Lung (tissue), 12 donors: ENCODE data around the gene ZNF526. TPM values are rescaled to one million over a fixed set of nuclear protein-coding genes. Genes with fewer than 3 reads are reported as not detected.
A peak's percentile ranks its signal among the peaks of the same experiment; 100 is the strongest.

ENCODE experiments used
- ATAC-seq: fragments of 200-7000 bp; cut with Tn5 transposase; one replicate; pipeline ENCODE4 v1.9.1; 2020; ENCODE audit warnings: moderate number of reproducible peaks; ENCODE audit not compliant: insufficient read depth, low FRiP score
- DNase-seq, 3 donors: peaks; one replicate each; pipeline ENCODE4 v3.0.0-alpha.2; 2013 to 2017
- H3K27ac ChIP-seq, 2 donors: one replicate each; pipeline ENCODE4 v1.5.1; 2013; ENCODE audit warnings: mild to moderate bottlenecking in 2 of 2, moderate library complexity in 2 of 2, control low read depth in 1 of 2, inconsistent platforms in 1 of 2, low read depth in 1 of 2, low read length in 1 of 2
- H3K27me3 ChIP-seq, 3 donors: one replicate each; pipeline ENCODE4 v1.5.1; 2013; ENCODE audit warnings: low read length in 2 of 3; ENCODE audit not compliant: control insufficient read depth in 3 of 3, insufficient read depth in 3 of 3
- H3K36me3 ChIP-seq, 4 donors: one replicate each; pipeline ENCODE4 v1.5.1; 2013; ENCODE audit warnings: low read length in 4 of 4, mild to moderate bottlenecking in 1 of 4, moderate library complexity in 1 of 4; ENCODE audit not compliant: control insufficient read depth in 4 of 4, insufficient read depth in 4 of 4
- H3K4me1 ChIP-seq, 5 donors: one replicate each; pipeline ENCODE4 v1.5.1; 2013; ENCODE audit warnings: low read length in 5 of 5, mild to moderate bottlenecking in 2 of 5, moderate library complexity in 1 of 5; ENCODE audit not compliant: control insufficient read depth in 5 of 5, insufficient read depth in 5 of 5
- H3K4me3 ChIP-seq: one replicate; pipeline ENCODE4 v1.5.1; 2013; ENCODE audit warnings: mild to moderate bottlenecking, control low read depth, moderate library complexity
- H3K9ac ChIP-seq, 2 donors: one replicate each; pipeline ENCODE4 v1.5.1; 2013; ENCODE audit warnings: low read length in 2 of 2, control low read depth in 1 of 2; ENCODE audit not compliant: insufficient read depth in 1 of 2
- H3K9me3 ChIP-seq, 4 donors: one replicate each; pipeline ENCODE4 v1.5.1; 2013; ENCODE audit warnings: low read length in 3 of 4, mild to moderate bottlenecking in 1 of 4, moderate library complexity in 1 of 4; ENCODE audit not compliant: control insufficient read depth in 4 of 4, insufficient read depth in 3 of 4
- CTCF ChIP-seq: IDR thresholded peaks from 2 replicates; pipeline ENCODE4 v1.5.1; 2012; ENCODE audit warnings: mild to moderate bottlenecking; ENCODE audit errors: control extremely low read depth, extremely low read depth
- WGBS, 2 donors: extraction: QIAGEN DNeasy Blood & Tissue Kit; methylation state at CpG; one replicate each; pipeline ENCODE4 v1.1.7; 2013; 5-methylcytosine and 5-hydroxymethylcytosine counted together
- polyA plus RNA-seq, 2 donors: library from polyadenylated mRNA; stranded (reverse); fragments of 200-250 nt; gene quantifications; one replicate each; pipeline ENCODE4 v1.2.1, GENCODE V29; 2013
- total RNA-seq, 2 donors: library from RNA; depleted of rRNA in 1 of 2; stranded (reverse); fragments of >200 nt in 1 of 2; gene quantifications; one replicate each; pipeline ENCODE4 v1.2.1, GENCODE V29; 2014 to 2021
- donor health status: control.
- donor health status: control.
- donor health status: Bipolar disorder and iron deficiency.
- donor health status: healthy.
- donor health status: DM: yes; HTN: yes; CAD: no.

Gene ZNF526
- total and polyA plus RNA-seq, 4 donors, result 4.6 to 14.4 (median 5.4) TPM

- WGBS, 2 donors, result 0% methylated on average over 46 of the region's 46 CpGs
- Histone ChIP-seq H3K9me3 (no peaks in the 10 kb centered on the region), H3K9ac (peak overlapping the region; percentile 92 to 96), H3K27ac (peak overlapping the region; percentile 96 to 97), H3K27me3 (no peaks in the 10 kb centered on the region), H3K4me1 (peaks cover 0 to 20% (median 9%) of the 10 kb centered on the region in 5 donors), H3K36me3 (peaks cover 0 to 16% (median 5%) of the 10 kb centered on the region in 4 donors), H3K4me3 (peak overlapping the region; percentile 46)
- peak; percentile 100 for DNase-seq
- TF ChIP-seq CTCF, result no peak
- ATAC-seq, result peak; percentile 80
Observed at GRCh38 chr19:42268142-42268703, 48.1 kb downstream of the ZNF526 start.

- Histone ChIP-seq H3K4me1 (peaks cover 0 to 20% (median 9%) of the 10 kb centered on the region in 5 donors), H3K27ac (peak within 1 kb of the TSS; percentile 96 to 97), H3K9ac (peak within 1 kb of the TSS; percentile 92 to 98), H3K4me3 (peak within 1 kb of the TSS; percentile 72), H3K27me3 (no peaks in the 10 kb centered on the region), H3K36me3 (peaks cover 0 to 23% (median 8%) of the 10 kb centered on the region in 4 donors), H3K9me3 (no peaks in the 10 kb centered on the region)
- ATAC-seq (peak; percentile 87), DNase-seq (peak; percentile 100)
- no peak for TF ChIP-seq CTCF
- 0 to 1% methylated on average over 47 to 52 of the region's 52 CpGs for WGBS, 2 donors
Observed at GRCh38 chr19:42268704-42269477, 48.8 kb downstream of the ZNF526 start, which contains the start of gene CIC. Gene CIC (plus strand): TSS chr19:42269252. CDS start chr19:42271784, 2,532 bp downstream.

GRCh38 chr19:42269478-42270345 is 49.6 kb downstream of the ZNF526 start:
- H3K27ac ChIP-seq, result peak overlapping the region; percentile 87 to 96
- no peak for DNase-seq
- H3K27me3 ChIP-seq, result no peaks in the 10 kb centered on the region
- peak overlapping the region; percentile 72 for H3K4me3 ChIP-seq
- no peaks in the 10 kb centered on the region for H3K9me3 ChIP-seq
- no peak for TF ChIP-seq CTCF
- no peak for ATAC-seq
- H3K4me1 ChIP-seq, result peaks cover 0 to 22% (median 9%) of the 10 kb centered on the region in 5 donors
- peak overlapping the region in 1 of 2 donors; percentile 98 for H3K9ac ChIP-seq
- H3K36me3 ChIP-seq, result peaks cover 4 to 31% (median 11%) of the 10 kb centered on the region in 4 donors
- 29 to 44% methylated on average over 9 to 10 of the region's 10 CpGs for WGBS, 2 donors
